Measurements from ENCODE around the gene SV2B.

The SV2B gene

GRCh38 chr15:91127236-91127955 is 27.3 kb downstream of the SV2B start:
- TF ChIP-seq, protein P1, sequence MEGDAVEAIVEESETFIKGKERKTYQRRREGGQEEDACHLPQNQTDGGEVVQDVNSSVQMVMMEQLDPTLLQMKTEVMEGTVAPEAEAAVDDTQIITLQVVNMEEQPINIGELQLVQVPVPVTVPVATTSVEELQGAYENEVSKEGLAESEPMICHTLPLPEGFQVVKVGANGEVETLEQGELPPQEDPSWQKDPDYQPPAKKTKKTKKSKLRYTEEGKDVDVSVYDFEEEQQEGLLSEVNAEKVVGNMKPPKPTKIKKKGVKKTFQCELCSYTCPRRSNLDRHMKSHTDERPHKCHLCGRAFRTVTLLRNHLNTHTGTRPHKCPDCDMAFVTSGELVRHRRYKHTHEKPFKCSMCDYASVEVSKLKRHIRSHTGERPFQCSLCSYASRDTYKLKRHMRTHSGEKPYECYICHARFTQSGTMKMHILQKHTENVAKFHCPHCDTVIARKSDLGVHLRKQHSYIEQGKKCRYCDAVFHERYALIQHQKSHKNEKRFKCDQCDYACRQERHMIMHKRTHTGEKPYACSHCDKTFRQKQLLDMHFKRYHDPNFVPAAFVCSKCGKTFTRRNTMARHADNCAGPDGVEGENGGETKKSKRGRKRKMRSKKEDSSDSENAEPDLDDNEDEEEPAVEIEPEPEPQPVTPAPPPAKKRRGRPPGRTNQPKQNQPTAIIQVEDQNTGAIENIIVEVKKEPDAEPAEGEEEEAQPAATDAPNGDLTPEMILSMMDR (IDR thresholded peaks at IDR 0.05; ENCODE audit: extremely low read depth, missing control alignments): no peak
- DNase-seq (ENCODE audit: low spot score): no peak

DNA sequence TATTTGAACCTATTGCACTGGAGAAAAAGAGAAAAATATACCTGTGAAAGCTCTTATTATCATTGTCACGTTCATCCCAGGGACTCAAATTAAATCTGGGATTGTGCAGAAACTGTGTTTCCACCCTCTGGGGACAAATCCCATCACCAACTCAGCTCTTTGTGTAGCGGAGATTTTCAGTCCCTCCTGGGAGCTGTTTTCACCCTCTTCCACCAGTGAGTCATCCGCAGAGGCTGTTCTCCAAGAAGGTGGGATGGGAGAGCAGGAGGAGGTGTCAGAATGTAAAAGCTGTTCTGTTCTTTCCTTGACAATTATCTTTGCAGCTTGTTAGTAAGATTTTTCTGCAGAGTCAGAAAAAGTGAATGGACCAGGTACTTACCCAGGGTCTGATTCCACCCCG is 28.0 kb downstream of the SV2B start:
- no peak for DNase-seq (ENCODE audit: low spot score)
- TF ChIP-seq, protein P1 (IDR thresholded peaks at IDR 0.05; ENCODE audit: extremely low read depth, missing control alignments): no peak

DNA sequence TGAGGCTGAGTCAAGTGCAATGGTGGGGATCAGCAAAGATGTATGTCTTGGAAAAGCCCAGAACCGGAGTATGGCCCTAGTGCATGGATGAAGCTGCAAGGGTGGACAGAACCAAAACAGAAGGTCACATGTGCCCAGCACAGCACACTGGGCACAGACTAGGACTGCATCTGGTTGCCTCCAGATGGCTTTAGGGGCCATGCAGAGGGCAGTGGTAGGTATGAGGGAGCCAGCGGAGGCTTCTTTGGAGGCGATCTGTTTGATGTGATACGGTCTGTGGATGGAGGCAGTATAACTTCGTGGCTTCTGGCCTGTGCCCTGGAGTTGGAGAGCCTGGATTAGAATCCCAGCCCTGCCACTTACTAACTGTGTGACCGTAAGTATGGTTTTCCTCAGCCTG is 29.4 kb downstream of the SV2B start:
- TF ChIP-seq, protein P1 (IDR thresholded peaks at IDR 0.05; ENCODE audit: extremely low read depth, missing control alignments): no peak
- no peak for DNase-seq (ENCODE audit: low spot score)

DNA sequence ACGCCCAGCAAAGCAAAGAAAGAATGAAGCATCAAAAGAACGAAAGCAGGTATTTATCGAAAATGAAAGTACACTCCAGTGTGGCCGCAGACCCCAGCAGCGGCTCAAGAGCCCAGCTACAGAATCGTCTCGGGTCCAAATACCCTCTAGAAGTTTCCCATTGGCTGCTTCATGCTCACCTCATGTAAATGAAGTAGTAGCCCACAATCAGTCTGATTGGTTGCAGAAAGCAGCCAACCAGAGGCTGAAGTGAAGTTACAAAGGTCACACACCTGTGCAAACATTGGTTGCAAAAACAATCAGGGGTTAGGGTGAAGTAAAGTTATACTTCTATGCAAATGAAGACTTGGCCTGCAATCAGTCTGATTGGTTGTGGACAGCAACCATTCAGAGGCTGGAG is 32.0 kb downstream of the SV2B start:
- no peak for DNase-seq (ENCODE audit: low spot score)
- TF ChIP-seq, protein P1 (IDR thresholded peaks at IDR 0.05; ENCODE audit: extremely low read depth, missing control alignments): no peak

GRCh38 chr15:91133511-91133910 is 33.5 kb downstream of the SV2B start:
- no peak for DNase-seq (ENCODE audit: low spot score)
- TF ChIP-seq, protein P1 (IDR thresholded peaks at IDR 0.05; ENCODE audit: extremely low read depth, missing control alignments): no peak

DNA sequence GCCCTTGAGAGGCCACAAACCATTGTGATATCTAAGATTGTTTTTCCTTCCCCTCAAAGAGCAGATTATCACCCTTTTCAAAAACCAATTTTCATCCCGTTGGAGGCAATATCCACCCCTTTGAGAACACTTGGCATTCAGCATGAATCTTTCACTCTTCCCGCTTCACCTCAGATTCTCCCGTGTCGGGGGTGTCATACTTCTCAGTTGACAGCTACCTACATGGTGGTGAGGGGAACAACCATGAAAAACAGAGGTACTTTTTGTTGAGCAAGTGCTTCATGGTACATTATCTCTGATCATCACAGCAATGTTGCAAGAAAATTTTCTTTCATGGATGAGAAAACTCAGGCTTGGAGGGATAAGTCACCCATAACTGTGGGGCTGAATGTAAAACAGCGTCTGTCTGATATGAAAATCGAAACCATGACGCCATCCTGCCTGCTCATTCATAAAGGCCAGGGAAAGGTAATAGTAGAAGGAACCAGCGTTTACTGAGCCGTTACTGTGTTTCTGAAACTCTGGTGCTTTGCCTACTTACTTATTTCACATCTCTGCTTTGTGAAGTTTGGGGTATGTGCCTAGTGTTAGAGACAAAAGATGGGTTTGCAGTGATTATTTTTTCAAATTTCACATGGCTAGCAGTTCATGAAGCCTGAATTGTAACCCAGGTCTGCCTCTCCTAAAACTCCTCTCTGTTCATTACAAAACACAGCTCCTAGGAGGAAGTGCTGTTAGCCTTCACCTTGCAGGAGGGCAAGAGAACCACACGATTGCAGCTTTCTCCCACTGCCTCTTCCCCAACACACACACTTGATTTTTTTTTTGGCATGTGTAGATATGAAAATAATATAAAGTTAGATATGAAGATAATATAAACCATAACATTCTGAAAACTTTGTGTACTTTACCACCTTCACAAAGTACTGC is 35.4 kb downstream of the SV2B start:
- peak; percentile 59 for DNase-seq (ENCODE audit: low spot score)
- TF ChIP-seq, protein P1 (IDR thresholded peaks at IDR 0.05; ENCODE audit: extremely low read depth, missing control alignments): no peak

DNA sequence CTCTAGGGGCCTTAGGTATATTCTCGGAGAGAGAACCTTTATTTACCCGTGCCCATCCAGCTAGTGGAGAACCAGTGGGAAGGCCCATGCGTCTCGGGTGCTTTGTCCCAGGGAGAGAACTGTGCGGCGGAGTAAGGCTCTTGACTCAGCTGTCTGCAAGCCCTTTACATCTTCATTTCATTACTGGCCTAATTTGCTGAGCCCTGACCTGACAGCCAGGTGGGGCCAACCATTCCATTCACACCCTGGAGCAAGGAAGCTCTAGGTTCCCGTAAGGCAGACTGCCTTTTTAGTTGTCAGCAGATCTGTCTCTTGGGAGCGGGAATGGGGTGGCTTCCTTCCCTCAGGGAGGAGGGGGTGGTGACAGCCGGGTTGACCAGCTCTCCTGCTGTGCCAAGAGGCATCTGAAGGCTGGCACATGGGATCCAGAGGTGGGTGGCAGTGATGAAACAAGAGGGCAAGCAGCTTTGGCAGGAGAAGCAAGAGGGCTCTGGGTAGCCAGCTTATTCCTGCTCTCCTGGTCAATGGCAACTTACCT is 36.4 kb downstream of the SV2B start:
- TF ChIP-seq, protein P1 (IDR thresholded peaks at IDR 0.05; ENCODE audit: extremely low read depth, missing control alignments): no peak
- no peak for DNase-seq (ENCODE audit: low spot score)

All from GM20000 (cell line).